T-helper 2 cell treated with Interferon-gamma antibody and Interleukin-4, amounts not matched to agents 5 μg/mL and 100 μg/mL, for 36 hours (primary cell): ENCODE data around the gene SCYGR5.
"Not testable (repeated sequence)": the region's sequence is repeated elsewhere in the genome, so short reads cannot be mapped to it uniquely, and the experiment has no call there.

Experiments used
- DNase-seq: peaks from one replicate; pipeline ENCODE4 v3.0.0; 2021; ENCODE audit warnings: low spot score
- H3K27ac Mint-ChIP-seq: one replicate; pipeline ENCODE4 v1.8.0; 2021; ENCODE audit warnings: mild to moderate bottlenecking, mixed read lengths
- H3K27me3 Mint-ChIP-seq: one replicate; pipeline ENCODE4 v1.8.0; 2021; ENCODE audit warnings: low read depth, mixed read lengths
- H3K36me3 Mint-ChIP-seq: one replicate; pipeline ENCODE4 v1.8.0; 2021; ENCODE audit warnings: low read depth, mixed read lengths
- H3K4me1 Mint-ChIP-seq: one replicate; pipeline ENCODE4 v1.8.0; 2021; ENCODE audit warnings: low read depth, mixed read lengths
- H3K4me3 Mint-ChIP-seq: one replicate; pipeline ENCODE4 v1.8.0; 2022; ENCODE audit warnings: mild to moderate bottlenecking, moderate library complexity, mixed read lengths
- H3K9me3 Mint-ChIP-seq: one replicate; pipeline ENCODE4 v1.8.0; 2021; ENCODE audit warnings: mixed read lengths

SCYGR5 gene

GRCh38 chr2:227655454-227655853 lies 11.2 kb upstream of the SCYGR5 start:
- H3K27me3 Mint-ChIP-seq = peaks cover 5% of the 10 kb centered on the region
- H3K4me1 Mint-ChIP-seq = no peaks in the 10 kb centered on the region
- no peak overlapping the region for H3K4me3 Mint-ChIP-seq
- no peaks in the 10 kb centered on the region for H3K9me3 Mint-ChIP-seq
- no peak for DNase-seq
- no peaks in the 10 kb centered on the region for H3K36me3 Mint-ChIP-seq
- no peak overlapping the region for H3K27ac Mint-ChIP-seq

DNA sequence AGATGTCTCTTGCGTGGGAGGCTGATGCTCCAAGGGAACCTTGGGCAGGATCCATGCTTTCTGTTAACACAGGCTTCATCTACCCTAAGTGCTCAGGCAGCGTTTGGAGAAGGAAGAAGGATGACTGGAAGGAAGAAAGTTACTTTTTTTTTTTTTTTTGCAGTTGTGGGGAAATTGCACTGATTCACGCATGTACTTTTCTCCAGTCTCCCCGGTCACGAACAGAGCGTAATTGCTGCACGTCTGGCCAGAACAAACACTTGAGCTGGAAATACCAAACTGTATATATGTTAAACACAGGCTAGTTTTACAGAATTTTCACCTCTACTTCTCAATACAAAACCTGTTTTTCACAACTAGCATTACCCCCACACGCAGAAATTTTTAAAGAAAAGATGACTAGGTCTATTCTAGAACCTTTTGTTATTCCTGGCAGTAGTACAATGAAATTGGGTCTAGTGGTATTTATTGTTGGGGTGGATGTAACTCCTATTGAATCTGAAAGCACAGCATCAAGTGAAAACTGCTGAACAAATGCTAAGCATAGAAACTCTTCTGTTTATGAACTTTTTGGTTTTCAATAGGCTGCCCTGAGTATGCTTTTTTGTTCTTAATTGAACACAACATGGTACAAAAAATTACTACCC lies 9.3 kb upstream of the SCYGR5 start:
- no peak for DNase-seq
- H3K9me3 Mint-ChIP-seq = no peaks in the 10 kb centered on the region
- no peaks in the 10 kb centered on the region for H3K36me3 Mint-ChIP-seq
- no peaks in the 10 kb centered on the region for H3K4me1 Mint-ChIP-seq
- no peak overlapping the region for H3K4me3 Mint-ChIP-seq
- peaks cover 3% of the 10 kb centered on the region for H3K27me3 Mint-ChIP-seq
- no peak overlapping the region for H3K27ac Mint-ChIP-seq

DNA sequence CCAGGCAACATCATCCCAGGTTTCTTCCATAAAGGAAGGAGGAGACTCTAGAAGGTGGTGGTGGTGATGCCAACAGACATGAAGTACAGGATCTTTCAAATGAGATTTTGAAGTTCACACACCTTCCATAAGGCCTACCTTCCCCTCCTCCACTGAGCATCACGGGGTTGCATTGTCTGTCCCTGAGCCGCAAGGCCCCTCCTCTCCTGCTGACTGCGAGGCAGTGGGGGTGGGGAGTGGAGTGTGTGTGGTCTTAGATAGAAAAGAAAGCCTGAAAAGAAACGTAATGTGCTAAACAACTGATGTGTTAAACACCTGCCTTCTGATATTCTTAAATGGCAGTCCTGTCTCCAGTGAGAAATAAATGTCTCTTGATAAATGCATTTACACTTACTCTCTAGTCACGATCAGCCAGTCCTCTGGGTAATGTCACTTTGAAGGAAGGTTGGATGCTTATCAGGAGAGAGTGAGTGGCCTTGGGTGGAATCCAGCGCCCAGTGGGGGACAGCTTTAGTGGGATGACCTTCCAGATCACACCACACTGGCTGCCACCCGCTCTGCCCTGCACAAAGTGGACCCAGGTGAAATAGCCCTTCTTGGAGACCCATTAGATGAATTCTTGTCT lies 5.5 kb upstream of the SCYGR5 start:
- no peak overlapping the region for H3K4me3 Mint-ChIP-seq
- no peak for DNase-seq
- H3K9me3 Mint-ChIP-seq = no peaks in the 10 kb centered on the region
- no peak overlapping the region for H3K27ac Mint-ChIP-seq
- H3K36me3 Mint-ChIP-seq = no peaks in the 10 kb centered on the region
- no peaks in the 10 kb centered on the region for H3K27me3 Mint-ChIP-seq
- H3K4me1 Mint-ChIP-seq = no peaks in the 10 kb centered on the region

GRCh38 chr2:227661827-227662226 lies 4.8 kb upstream of the SCYGR5 start:
- Mint-ChIP-seq H3K27me3 (no peaks in the 10 kb centered on the region), H3K27ac (no peak overlapping the region), H3K36me3 (no peaks in the 10 kb centered on the region), H3K4me1 (no peaks in the 10 kb centered on the region), H3K9me3 (no peaks in the 10 kb centered on the region), H3K4me3 (no peak overlapping the region)
- no peak for DNase-seq

DNA sequence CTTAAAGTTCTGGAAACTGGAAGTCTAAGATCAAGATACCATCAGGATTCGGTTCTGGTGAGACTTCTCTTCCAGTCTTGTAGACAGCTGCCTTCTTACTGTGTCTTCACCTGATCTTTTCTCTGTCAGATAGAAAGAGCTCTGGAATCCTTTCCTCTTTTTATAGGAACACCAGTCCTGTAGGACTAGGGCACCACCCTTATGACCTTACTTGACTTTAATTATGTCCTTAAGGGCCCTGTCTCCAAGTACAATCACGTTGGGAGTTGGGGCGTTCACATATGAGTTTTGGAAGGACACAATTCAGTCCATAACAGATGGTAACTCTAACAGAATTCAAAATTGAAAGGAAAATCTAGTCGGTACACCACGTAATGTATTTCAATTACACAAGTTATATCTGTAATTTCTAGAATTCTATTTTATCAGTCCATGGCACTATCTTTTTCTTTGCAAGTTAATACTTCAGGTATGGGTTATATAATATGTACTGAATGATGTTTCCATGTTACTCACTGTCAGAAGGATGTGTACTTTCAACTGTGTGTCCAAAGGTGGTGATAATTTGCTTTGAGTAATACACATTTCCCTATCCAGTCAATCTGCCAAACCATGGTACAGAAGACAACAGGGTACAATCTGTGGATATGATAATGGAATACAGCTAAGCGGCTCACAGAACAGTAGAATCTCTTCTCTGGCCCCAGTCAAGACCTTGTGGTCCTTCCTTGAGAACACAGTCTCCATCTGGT lies 1.2 kb upstream of the SCYGR5 start:
- no peaks in the 10 kb centered on the region for H3K27me3 Mint-ChIP-seq
- no peaks in the 10 kb centered on the region for H3K9me3 Mint-ChIP-seq
- no peaks in the 10 kb centered on the region for H3K4me1 Mint-ChIP-seq
- no peak overlapping the region for H3K27ac Mint-ChIP-seq
- no peak overlapping the region for H3K4me3 Mint-ChIP-seq
- no peaks in the 10 kb centered on the region for H3K36me3 Mint-ChIP-seq
- no peak for DNase-seq

GRCh38 chr2:227671170-227671905 lies 4.7 kb downstream of the SCYGR5 start:
- Mint-ChIP-seq H3K36me3 (no peaks in the 10 kb centered on the region), H3K9me3 (no peaks in the 10 kb centered on the region), H3K4me1 (no peaks in the 10 kb centered on the region), H3K27me3 (peaks cover 2% of the 10 kb centered on the region), H3K4me3 (no peak overlapping the region), H3K27ac (no peak overlapping the region)
- DNase-seq = no peak

GRCh38 chr2:227673620-227674019 lies 7.0 kb downstream of the SCYGR5 start:
- not testable (repeated sequence) for H3K27me3 Mint-ChIP-seq, H3K4me3 Mint-ChIP-seq, DNase-seq, H3K9me3 Mint-ChIP-seq, H3K27ac Mint-ChIP-seq, H3K36me3 Mint-ChIP-seq, H3K4me1 Mint-ChIP-seq

GRCh38 chr2:227674485-227674884 lies 7.9 kb downstream of the SCYGR5 start:
- no peak for DNase-seq
- peaks cover 2% of the 10 kb centered on the region for H3K27me3 Mint-ChIP-seq
- H3K9me3 Mint-ChIP-seq = no peaks in the 10 kb centered on the region
- H3K4me1 Mint-ChIP-seq = no peaks in the 10 kb centered on the region
- H3K4me3 Mint-ChIP-seq = no peak overlapping the region
- H3K36me3 Mint-ChIP-seq = no peaks in the 10 kb centered on the region
- H3K27ac Mint-ChIP-seq = no peak overlapping the region

GRCh38 chr2:227677928-227678327 lies 11.3 kb downstream of the SCYGR5 start:
- H3K27ac Mint-ChIP-seq = no peak overlapping the region
- no peaks in the 10 kb centered on the region for H3K36me3 Mint-ChIP-seq
- no peaks in the 10 kb centered on the region for H3K9me3 Mint-ChIP-seq
- no peaks in the 10 kb centered on the region for H3K27me3 Mint-ChIP-seq
- H3K4me1 Mint-ChIP-seq = no peaks in the 10 kb centered on the region
- no peak overlapping the region for H3K4me3 Mint-ChIP-seq
- no peak for DNase-seq

DNA sequence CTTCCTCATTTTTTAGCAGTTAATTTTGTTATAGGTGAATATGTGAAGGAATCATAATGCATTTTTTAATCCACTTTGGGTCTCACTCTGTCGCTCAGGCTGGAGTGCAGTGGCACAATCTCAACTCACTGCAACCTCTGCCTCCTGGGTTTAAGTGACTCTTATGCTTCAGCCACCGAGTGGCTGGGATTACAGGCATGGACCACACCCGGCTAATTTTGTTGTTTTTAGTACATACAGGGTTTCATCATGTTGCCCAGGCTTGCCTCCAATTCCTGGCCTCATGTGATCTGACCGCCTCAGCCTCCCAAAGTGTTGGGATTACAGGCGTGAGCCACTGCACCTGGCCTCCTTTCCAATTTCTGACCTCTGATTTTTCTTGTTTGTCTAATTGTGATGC lies 17.7 kb downstream of the SCYGR5 start:
- Mint-ChIP-seq H3K9me3 (no peaks in the 10 kb centered on the region), H3K27me3 (peaks cover 2% of the 10 kb centered on the region), H3K36me3 (no peaks in the 10 kb centered on the region), H3K4me3 (no peak overlapping the region), H3K4me1 (no peaks in the 10 kb centered on the region), H3K27ac (no peak overlapping the region)
- DNase-seq = no peak

GRCh38 chr2:227687189-227687588 lies 20.6 kb downstream of the SCYGR5 start:
- Mint-ChIP-seq H3K27ac (no peak overlapping the region), H3K4me1 (no peaks in the 10 kb centered on the region), H3K9me3 (no peaks in the 10 kb centered on the region), H3K36me3 (no peaks in the 10 kb centered on the region), H3K27me3 (peaks cover 2% of the 10 kb centered on the region), H3K4me3 (no peak overlapping the region)
- DNase-seq = no peak

DNA sequence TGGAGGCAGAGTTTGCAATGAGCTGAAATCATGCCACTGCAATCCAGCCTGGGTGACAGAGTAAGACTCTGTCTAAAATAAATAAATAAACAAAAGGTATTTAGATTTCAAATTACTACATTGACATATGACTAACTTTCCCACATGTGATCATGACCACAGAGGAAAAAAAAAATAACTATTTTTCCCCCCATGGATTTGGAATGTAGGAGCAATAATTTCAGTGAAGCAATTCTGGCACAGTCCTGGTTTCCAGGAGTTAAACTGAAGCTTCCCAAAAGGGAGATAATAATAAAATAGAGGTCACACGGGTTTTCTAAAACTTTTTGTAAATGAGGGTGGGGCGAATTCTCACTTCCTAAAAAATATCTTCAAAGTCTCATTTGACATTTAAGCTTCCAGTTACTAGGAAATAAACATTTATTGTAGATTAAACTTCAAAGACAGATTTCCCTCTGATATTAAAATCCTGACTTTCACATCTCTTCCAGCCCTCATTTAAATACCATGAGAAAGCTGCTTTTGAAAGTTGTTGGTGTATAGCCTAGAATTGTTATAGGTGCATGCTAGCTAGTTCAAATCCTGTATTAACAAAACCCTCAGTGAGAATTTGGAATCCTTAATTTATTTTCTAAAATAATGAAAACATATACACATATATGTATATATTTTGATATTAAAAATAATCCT lies 30.5 kb downstream of the SCYGR5 start:
- H3K27ac Mint-ChIP-seq = no peak overlapping the region
- no peak overlapping the region for H3K4me3 Mint-ChIP-seq
- no peaks in the 10 kb centered on the region for H3K4me1 Mint-ChIP-seq
- H3K36me3 Mint-ChIP-seq = no peaks in the 10 kb centered on the region
- H3K9me3 Mint-ChIP-seq = no peaks in the 10 kb centered on the region
- peaks cover 7% of the 10 kb centered on the region for H3K27me3 Mint-ChIP-seq
- DNase-seq = no peak

DNA sequence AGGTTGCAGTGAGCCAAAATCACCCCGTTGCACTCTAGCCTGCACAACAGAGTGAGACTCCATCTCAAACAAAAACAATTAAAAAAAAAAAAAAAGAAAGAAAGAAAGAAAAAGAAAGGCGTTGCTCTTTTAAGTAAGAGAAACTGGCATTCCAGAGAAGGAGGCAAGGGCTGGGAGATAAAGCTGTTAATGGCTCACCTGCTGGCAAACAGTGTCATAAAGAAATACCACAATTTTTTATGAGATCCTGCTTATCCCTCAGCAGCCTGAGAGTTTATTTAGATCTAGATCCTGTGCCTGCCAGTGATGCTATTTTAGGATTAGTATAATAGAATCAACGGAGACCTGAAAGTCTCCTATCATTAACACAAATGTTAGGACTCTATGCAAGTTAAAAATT lies 35.0 kb downstream of the SCYGR5 start:
- DNase-seq = no peak
- H3K9me3 Mint-ChIP-seq = no peaks in the 10 kb centered on the region
- H3K27me3 Mint-ChIP-seq = no peaks in the 10 kb centered on the region
- no peak overlapping the region for H3K4me3 Mint-ChIP-seq
- no peaks in the 10 kb centered on the region for H3K36me3 Mint-ChIP-seq
- no peaks in the 10 kb centered on the region for H3K4me1 Mint-ChIP-seq
- no peak overlapping the region for H3K27ac Mint-ChIP-seq
